Measurements from ENCODE around the gene NEDD4L. TPM values are rescaled to one million over a fixed set of nuclear protein-coding genes. Genes with fewer than 3 reads are reported as not detected.

Gene NEDD4L
- total RNA-seq, 4 donors from 2014 or later, result 32.5 to 65.6 (median 43.4) TPM

DNA sequence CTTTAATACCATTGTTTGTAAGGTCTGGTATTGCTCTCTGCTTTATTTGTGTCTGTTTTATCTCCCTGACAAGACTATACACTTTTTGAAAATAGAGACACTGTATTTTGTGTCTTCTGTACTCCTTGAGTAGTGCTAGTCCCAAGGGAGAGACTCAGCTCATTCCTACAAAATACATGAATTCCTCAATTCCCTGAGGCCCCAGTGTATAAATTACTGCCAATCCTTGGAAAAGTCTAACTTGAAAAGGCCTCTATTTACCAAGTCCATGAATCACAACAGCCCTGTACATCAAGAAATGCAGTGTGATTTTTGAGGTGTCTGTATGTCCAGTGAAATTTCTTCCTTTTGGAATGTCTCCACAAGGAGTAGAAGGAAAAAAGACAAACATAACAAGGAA lies 34.9 kb upstream of the NEDD4L start:
- TF ChIP-seq, protein P1, sequence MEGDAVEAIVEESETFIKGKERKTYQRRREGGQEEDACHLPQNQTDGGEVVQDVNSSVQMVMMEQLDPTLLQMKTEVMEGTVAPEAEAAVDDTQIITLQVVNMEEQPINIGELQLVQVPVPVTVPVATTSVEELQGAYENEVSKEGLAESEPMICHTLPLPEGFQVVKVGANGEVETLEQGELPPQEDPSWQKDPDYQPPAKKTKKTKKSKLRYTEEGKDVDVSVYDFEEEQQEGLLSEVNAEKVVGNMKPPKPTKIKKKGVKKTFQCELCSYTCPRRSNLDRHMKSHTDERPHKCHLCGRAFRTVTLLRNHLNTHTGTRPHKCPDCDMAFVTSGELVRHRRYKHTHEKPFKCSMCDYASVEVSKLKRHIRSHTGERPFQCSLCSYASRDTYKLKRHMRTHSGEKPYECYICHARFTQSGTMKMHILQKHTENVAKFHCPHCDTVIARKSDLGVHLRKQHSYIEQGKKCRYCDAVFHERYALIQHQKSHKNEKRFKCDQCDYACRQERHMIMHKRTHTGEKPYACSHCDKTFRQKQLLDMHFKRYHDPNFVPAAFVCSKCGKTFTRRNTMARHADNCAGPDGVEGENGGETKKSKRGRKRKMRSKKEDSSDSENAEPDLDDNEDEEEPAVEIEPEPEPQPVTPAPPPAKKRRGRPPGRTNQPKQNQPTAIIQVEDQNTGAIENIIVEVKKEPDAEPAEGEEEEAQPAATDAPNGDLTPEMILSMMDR (IDR thresholded peaks at IDR 0.05; ENCODE audit: low read depth), result no peak

DNA sequence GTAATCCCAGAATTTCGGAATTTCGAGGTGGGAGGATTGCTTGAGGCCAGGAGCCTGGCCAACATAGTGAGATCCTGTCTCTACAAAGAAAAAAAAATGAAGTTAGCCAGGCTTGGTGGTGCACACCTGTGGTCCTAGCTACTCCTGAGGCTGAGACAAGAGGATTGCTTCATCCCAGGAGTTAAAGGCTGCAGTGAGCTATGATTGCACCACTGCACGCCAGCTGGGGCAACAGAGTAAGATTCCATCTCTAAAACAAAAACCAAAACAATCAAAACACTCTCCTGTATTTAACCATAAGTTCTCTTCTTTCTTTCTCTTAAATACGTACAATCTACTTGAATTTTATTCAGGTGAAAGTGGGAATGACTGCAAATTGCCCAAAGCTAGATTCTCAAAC lies 33.8 kb upstream of the NEDD4L start:
- TF ChIP-seq, protein P1 (IDR thresholded peaks at IDR 0.05; ENCODE audit: low read depth), result no peak

DNA sequence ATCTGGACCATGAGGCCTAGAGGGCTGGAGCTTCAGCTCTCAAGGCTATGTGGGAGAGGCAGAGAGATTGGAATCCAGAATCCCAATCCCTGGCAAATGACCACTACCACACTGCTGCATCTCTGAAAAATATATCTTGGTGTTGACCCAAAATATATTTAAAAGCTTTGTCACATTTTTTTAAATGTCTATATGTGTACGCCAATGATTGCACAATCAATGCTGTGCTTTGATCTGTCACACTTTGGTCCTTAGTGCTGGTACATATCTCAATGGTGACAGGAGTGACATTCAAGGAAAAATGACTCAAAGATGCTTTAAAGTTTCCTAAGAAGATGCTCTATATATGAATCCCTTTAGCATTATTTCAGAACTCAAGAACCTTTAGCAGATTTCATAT lies 31.7 kb upstream of the NEDD4L start:
- TF ChIP-seq, protein P1 (IDR thresholded peaks at IDR 0.05; ENCODE audit: low read depth), result no peak

DNA sequence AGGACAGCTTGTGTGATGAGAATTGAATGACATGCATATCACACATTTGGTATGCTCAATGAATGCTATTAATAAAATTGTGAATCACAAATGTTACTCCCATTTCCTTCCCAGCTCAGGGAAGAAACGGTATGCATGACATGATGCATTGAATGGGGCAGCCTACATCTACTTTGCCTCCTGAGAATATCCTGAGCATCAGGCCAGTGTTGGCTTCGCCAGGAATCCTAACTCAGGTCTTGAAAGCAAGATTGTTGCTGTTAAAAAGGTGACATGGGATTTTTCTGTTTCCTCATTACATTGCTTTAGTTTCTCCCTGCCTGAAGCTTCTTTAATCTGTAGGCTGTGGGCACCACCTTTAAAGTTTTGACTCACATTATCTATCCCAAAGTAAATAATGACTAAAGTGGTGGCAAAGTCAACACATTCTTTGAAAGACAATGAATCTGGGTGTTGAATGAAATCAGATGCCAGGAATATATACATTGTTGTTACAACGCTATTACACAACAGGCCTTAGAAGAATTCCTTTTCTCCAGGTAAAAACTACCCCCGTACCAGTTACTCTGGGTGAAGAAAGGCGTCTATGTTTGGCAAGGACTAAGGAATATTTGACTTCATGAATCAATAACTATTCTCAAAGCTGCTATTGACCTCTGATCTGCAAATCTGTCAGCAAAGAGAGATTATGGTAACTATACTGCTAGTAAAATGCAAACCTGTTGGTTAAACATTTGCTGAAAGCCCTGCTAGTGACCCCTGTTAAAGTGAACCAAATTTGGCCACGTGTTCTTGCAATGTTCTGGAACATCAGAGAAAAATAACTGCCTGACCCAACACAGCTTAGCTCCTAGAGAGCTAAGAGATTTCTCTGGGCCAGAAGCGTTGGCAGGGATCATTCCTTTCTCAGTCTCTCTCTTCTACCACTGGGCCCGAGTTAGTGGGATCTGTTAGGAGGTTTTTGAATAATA lies 30.5 kb upstream of the NEDD4L start:
- TF ChIP-seq, protein P1 (IDR thresholded peaks at IDR 0.05; ENCODE audit: low read depth), result no peak

DNA sequence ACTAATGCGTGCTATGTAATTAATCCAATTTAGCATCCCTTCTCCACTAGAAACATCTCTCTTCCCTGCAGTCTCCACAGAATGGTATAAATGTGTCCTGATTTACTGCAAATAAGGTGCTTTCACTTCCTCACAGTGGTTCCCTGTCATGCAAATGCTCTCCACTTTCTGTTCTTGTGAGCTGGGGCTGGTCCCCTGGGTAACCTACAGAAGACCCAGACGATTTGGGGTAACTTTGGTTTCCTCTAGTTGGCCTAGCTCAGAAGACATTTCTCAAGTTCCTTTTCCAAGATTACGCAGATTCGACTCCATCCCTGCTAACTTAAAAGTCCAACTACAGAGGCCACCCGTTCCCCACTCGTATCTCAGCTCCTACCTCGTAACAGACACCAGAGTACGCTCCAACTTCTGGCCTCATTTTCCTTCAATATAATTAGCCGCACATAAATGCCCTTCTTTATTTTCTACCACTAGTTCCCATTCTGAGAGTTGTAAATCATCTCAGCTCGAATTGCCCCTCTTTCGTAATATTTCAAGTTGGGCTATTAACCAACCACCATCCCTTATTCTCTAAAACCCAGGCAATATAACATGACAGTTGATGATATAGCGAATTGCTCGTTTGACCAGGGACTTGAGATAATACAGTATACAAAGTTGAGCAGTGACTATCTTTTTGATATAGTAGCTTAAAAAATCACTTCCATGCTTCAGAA lies 28.8 kb upstream of the NEDD4L start:
- TF ChIP-seq, protein P1 (IDR thresholded peaks at IDR 0.05; ENCODE audit: low read depth), result no peak

DNA sequence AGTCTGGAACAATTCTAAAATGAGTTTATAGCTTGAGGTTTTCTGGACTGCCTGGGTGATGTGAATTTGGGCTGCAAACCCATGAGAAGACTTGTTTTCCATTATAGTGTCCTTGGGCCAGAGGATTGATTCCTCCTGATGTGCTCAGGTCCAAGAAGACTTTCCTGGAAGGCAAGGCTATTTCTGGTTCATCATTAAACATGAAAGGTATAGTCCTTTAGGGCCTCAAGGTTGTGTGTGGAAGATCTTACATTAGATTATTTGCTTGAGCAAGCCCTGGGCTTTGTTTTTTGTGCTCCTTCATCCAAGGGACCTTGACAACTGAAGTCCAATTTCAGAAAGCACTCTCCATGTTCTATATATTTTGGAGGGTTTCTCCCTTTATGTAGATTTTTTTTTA lies 26.8 kb upstream of the NEDD4L start:
- TF ChIP-seq, protein P1 (IDR thresholded peaks at IDR 0.05; ENCODE audit: low read depth), result no peak

DNA sequence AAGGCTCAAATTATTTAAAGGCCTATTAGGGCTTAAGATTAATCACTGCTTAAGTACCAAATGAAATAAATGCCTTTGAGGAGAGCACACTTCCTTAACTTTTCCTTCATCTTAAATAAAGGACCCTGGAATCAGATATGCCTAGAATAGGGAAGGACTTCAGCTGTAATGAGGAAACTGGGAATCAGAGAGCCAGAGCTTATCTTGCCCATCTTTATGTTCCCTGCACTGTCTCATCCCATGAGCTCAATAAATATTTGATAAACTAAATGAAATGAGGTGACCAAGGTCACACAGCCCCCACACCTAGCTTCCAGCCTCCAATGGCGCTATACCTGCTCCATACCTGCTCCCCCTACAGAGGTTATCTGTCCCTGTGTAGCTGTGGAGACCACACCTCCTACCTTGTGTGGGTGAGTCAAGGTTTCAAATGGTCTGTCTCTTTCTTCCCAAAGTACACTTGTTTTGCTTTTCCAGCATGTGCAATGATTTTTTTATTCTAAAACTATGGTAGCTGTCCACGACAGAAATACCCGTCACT lies 23.4 kb upstream of the NEDD4L start:
- TF ChIP-seq, protein P1 (IDR thresholded peaks at IDR 0.05; ENCODE audit: low read depth), result no peak
